Posterior cingulate gyrus (tissue), 11 donors: Measurements from ENCODE around the gene NOVA1.

ENCODE experiments used
- DNase-seq, 10 donors: peaks; one replicate each; pipeline versions ENCODE4 v3.0.0 to v3.0.0-alpha.2; 2020 to 2021; ENCODE audit warnings: mixed read lengths in 3 of 10
- intact Hi-C: fragments of 100-400 bp; cut with DNase I; formaldehyde crosslinking; loops from one replicate; pipeline ENCODE4 v1.15.1; 2023

The NOVA1 gene

DNA sequence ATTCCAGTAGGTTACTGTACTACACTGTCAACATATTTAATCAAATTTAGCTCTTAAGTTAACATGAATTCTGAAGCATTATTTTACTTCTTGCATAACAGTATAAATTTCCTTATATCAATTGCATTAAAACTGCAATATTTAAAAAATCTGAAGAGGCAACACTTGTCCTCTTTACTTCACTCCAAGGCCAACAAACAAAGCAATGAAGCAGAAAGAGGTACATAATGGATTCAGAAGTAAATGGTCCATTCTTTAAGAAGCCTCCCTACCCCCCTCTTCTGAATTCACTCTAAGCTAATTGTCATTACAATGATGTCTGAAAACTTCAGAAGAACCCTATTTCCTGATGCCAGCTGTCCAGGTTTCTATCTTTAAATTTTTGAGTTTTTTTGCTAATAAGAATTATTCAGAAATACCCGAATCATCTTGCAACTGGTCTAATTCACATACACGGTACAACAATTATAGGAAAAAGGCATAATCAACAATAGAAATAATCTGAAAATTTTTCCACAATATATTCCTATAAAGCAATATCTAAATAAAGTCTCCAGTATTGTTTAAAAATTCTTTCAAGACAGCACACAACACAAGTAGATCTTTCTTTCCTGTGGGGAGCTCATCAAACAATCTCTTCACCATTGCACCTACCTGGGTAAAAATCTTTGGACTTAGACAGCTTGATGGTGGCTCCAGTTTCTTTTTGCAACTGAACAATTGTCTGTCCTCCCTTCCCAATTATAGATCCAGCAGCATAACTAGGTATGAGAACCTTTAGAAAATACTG is 2.9 kb downstream of the NOVA1 start:
- intact Hi-C loops, result loop anchor here (5.0 kb wide), 1 partner anchor 203 kb away; no protein-coding TSS in a partner anchor
- DNase-seq, result no peak

DNA sequence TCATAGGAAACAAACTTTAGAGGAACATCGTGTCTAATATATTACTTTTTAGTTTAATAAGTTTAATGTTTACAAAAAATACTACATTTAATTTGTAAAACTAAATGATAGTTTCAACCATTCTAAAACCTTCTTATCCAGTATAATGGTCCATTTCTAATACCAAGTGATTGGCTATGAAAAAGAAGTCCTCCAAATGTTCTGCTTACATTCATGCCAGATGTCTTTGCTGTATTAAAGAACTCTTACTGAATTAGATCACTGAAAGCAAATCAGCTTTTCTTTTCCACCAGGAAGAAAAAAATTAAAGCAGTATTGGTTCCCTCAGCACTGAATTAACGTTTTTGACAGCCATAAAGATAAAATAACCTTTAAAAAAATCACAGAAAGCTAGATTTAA is 3.7 kb downstream of the NOVA1 start:
- DNase-seq, result no peak
- intact Hi-C loops, result no loop called here

DNA sequence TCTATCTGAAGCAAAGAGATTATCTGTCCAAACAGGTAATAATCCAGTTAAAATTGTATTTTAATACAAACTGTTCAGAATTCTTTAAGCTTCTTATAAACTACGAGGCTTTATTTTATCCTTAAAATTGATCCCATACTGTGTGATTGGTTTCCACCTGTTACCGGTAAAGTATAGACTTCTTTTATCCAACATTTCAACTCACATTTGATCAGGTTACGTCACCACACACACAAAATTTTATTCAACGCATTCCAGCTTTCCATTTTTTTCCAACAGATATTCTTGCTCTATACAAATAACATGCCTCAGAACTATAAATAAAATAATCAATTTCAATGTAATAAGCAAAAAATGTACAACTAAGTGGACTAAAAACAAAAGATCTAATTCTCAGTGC is 4.5 kb downstream of the NOVA1 start:
- DNase-seq, result no peak
- intact Hi-C loops, result no loop called here

DNA sequence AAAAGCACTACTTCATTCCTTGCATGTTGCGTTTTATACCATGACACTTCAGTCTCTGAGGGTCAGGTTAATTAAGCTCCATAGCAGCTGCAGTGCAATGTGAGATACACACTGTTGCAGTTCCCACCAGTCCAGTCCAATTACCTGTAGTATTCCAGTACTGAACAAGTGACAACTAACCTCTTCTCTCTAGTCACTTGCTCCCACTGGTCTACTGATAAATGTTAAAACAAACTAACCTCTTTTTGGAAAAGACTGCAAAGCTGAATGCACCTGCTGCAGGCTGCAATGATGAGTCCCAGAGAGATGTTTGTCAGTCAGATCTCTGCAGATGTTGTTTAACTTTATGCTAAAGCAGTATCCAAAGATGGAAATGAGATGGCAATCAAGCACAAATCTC is 7.9 kb downstream of the NOVA1 start:
- intact Hi-C loops, result loop anchor here (10.0 kb wide), 1 partner anchor 75 kb away; no protein-coding TSS in a partner anchor
- DNase-seq, result no peak

GRCh38 chr14:26577711-26578110 is 20.1 kb downstream of the NOVA1 start:
- intact Hi-C loops, result no loop called here
- no peak for DNase-seq

GRCh38 chr14:26554069-26554772 is 43.6 kb downstream of the NOVA1 start:
- no peak for DNase-seq
- intact Hi-C loops, result no loop called here

DNA sequence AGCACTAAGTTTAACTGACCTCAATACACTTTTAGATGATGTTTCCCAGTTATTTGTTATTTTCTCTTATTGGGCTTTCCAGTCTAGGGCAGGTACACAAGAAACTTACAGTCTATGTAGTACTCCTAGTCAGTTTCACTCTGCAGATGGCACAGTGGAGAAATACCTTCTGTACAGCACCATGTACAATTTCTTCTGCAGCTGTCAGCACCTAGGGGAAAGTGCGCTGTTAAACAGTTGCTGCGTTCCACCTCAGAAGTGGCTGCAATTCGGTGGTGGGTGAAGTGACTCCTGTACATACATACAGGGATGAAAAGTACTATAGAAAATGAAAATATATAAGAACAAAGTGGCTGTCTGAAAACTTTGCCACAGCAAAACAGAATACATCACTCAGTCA is 48.3 kb downstream of the NOVA1 start:
- DNase-seq, result no peak
- intact Hi-C loops, result no loop called here

GRCh38 chr14:26548406-26548805 is 49.4 kb downstream of the NOVA1 start:
- intact Hi-C loops, result no loop called here
- no peak for DNase-seq

GRCh38 chr14:26538176-26538575 is 59.7 kb downstream of the NOVA1 start:
- intact Hi-C loops, result no loop called here
- DNase-seq, result no peak

DNA sequence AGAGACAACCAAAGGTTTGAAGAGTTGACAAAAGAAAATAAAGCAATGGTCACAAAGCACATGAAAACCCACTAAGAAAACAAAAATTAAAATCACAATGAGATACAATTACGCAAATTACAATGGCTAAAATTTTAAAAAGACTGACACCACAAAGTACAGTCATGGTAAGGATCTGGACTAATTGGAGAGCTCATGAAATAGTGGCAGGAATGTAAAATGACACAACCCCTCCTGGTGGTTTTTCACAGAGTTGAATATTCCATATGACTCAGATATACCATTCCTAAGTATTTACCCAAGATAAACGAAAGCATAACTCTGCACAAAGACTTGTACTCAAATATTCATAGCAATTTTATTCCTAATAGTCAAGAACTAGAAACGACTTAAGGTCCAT is 65.9 kb downstream of the NOVA1 start:
- DNase-seq, result no peak
- intact Hi-C loops, result no loop called here

- DNase-seq, result no peak
- intact Hi-C loops, result no loop called here
Measured at GRCh38 chr14:26528415-26529182, 69.2 kb downstream of the NOVA1 start.

- no peak for DNase-seq
- intact Hi-C loops, result no loop called here
Measured at GRCh38 chr14:26527095-26527494, 70.7 kb downstream of the NOVA1 start.

DNA sequence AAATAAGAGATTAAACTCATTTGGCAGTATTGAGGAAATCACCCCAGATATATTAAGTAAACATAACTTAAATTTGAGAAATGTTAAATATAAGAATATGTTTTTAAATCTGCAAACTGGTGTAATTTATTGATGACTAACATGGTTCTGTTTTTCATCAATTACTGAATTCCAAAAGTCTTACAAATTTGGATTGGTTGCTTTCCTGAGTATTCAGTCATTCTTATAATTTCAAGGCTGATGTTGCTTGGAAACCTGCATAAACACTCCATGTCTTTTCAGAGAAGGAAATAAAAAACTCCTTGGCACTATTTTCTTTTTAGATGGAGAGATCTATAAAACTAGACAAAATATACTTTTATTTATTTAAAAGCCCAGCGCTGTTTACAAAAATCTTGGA is 71.7 kb downstream of the NOVA1 start:
- intact Hi-C loops, result no loop called here
- DNase-seq, result no peak

DNA sequence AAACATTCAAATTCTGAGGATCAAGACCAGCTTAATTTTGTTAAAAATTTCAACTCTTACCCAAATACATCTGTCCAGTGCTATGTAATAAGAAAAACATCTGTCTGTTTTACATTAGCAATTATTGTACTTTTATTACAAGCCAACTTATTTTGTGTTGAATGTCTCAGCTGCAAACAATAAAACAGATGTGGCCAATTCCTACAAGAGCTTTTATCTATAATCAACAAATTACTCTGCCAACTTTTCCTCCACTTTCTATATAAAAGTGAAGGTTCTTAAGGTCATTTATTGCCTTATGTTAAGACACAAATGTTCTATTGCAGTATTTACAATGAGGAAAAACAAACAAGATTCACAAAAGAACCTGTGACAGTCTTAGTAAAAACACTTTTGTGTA is 72.7 kb downstream of the NOVA1 start:
- intact Hi-C loops, result no loop called here
- DNase-seq, result no peak

- DNase-seq, result no peak
- intact Hi-C loops, result no loop called here
Measured at GRCh38 chr14:26522967-26523366, 74.9 kb downstream of the NOVA1 start.

DNA sequence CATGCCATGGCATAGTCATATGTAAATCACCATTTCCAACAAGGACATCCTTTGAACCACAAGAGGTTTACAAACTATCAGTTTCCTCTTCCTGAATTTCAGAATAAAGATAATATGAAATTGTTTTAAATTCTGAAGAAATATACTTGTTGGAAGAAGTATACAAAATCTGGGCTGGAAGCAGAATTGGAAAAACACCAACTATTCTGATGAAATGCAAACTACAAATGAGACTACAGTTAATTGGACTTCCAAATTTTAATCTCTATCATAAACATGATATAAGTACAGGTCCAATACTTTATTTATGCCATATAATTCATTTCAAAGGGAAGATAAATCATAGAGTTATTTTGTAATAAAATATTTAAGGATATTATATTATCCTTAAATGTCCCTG is 80.1 kb downstream of the NOVA1 start:
- intact Hi-C loops, result loop anchor here (10.0 kb wide), 1 partner anchor 67 kb away; no protein-coding TSS in a partner anchor
- no peak for DNase-seq

- intact Hi-C loops, result no loop called here
Measured at GRCh38 chr14:26500028-26500427, 97.8 kb downstream of the NOVA1 start.

GRCh38 chr14:26499546-26499945 is 98.3 kb downstream of the NOVA1 start:
- intact Hi-C loops, result no loop called here
- no peak for DNase-seq

More at GRCh38 chr14:26500028-26500427, 97.8 kb downstream of the NOVA1 start:
- DNase-seq, result no peak

DNA sequence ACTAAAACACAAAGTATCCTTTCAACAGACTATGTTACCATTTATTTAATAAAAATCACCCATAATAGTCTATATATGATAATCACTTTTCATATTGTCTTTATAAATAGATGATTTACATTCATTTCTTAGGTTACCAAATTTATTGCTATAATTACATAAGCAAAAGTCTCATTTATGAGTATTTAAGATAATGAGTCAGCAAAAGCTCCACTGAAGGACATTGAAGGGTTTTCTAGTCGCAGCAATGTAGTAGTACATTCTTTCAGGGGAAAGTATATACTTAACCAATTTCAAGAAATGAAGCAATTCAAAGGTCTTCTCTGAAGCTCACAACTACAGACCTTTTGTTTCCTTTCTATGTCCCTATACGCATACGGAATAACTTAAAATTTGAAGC is 110.9 kb downstream of the NOVA1 start:
- DNase-seq, result no peak
- intact Hi-C loops, result no loop called here

GRCh38 chr14:26484562-26484961 is 113.3 kb downstream of the NOVA1 start:
- intact Hi-C loops, result no loop called here
- no peak for DNase-seq

DNA sequence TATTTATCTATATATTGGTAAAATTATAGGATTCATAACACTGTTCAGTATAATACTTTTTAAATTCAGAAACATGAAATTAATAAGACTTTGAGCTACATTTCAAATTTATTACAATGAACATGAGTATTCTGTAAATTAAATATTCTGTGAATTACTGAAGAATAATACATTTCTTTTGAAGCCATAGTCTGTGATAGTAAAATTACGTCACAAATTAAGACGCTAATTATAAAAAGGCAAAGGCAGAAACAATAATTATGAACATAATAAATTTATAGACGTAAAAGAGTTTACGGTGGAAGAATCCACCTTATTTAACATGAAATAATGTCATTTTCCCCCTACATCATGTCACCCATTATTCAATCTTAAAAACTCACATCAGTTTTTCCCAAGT is 118.9 kb downstream of the NOVA1 start:
- no peak for DNase-seq
- intact Hi-C loops, result no loop called here
